Trophoblast cell (in vitro differentiated cells and primary cell): ENCODE results near the gene PDE4D.

Experiments used
- DNase-seq, 2 donors: peaks; one replicate each; pipeline ENCODE4 v3.0.0-alpha.2; 2016
- H2AFZ ChIP-seq: 2 replicates; pipeline ENCODE4 v1.6.1; 2013; ENCODE audit warnings: low read length, moderate library complexity, mild to moderate bottlenecking; ENCODE audit not compliant: insufficient read depth, poor library complexity
- H2AK5ac ChIP-seq: 2 replicates; pipeline ENCODE4 v1.6.1; 2013; ENCODE audit warnings: mild to moderate bottlenecking, low read length
- H2BK120ac ChIP-seq: 2 replicates; pipeline ENCODE4 v1.6.1; 2013; ENCODE audit warnings: low read length, mild to moderate bottlenecking, moderate library complexity; ENCODE audit not compliant: insufficient read depth, poor library complexity
- H2BK12ac ChIP-seq: 2 replicates; pipeline ENCODE4 v1.6.1; 2013; ENCODE audit warnings: mild to moderate bottlenecking, low read length, moderate library complexity
- H2BK5ac ChIP-seq: 2 replicates; pipeline ENCODE4 v1.6.1; 2013; ENCODE audit warnings: low read length, low read depth, moderate library complexity, mild to moderate bottlenecking; ENCODE audit not compliant: poor library complexity
- H3K14ac ChIP-seq: 2 replicates; pipeline ENCODE4 v1.6.1; 2013; ENCODE audit warnings: mild to moderate bottlenecking, low read length
- H3K18ac ChIP-seq: 2 replicates; pipeline ENCODE4 v1.6.1; 2013; ENCODE audit warnings: mild to moderate bottlenecking, low read length
- H3K23ac ChIP-seq: 2 replicates; pipeline ENCODE4 v1.6.1; 2013; ENCODE audit warnings: low read length
- H3K27ac ChIP-seq: 2 replicates; pipeline ENCODE4 v1.5.1; 2013; ENCODE audit warnings: low read depth, mild to moderate bottlenecking, inconsistent platforms, low read length, moderate library complexity
- H3K27me3 ChIP-seq: 2 replicates; pipeline ENCODE4 v1.6.1; 2013; ENCODE audit warnings: inconsistent platforms, mild to moderate bottlenecking, low read length, moderate library complexity; ENCODE audit not compliant: insufficient read depth
- H3K36me3 ChIP-seq, 2 experiments: 1 replicate in 1 of 2; 2 replicates in 1 of 2; pipeline ENCODE4 v1.6.1; 2013; ENCODE audit warnings: low read length in 2 of 2, mild to moderate bottlenecking in 2 of 2, moderate library complexity in 1 of 2; ENCODE audit not compliant: insufficient read depth in 2 of 2, control insufficient read depth in 1 of 2
- H3K4ac ChIP-seq: 2 replicates; pipeline ENCODE4 v1.6.1; 2013; ENCODE audit warnings: low read depth, mild to moderate bottlenecking, low read length, moderate library complexity
- H3K4me1 ChIP-seq, 2 experiments: 1 replicate in 1 of 2; 2 replicates in 1 of 2; pipeline ENCODE4 v1.6.1; 2013; ENCODE audit warnings: low read length in 2 of 2, mild to moderate bottlenecking in 2 of 2, moderate library complexity in 1 of 2; ENCODE audit not compliant: insufficient read depth in 2 of 2, control insufficient read depth in 1 of 2
- H3K4me2 ChIP-seq: 2 replicates; pipeline ENCODE4 v1.6.1; 2013; ENCODE audit warnings: inconsistent platforms, mild to moderate bottlenecking, low read length, moderate library complexity
- H3K4me3 ChIP-seq: 2 replicates; pipeline ENCODE4 v1.5.1; 2013; ENCODE audit warnings: mild to moderate bottlenecking, low read depth, low read length, inconsistent platforms
- H3K79me1 ChIP-seq: one replicate; pipeline ENCODE4 v1.6.1; 2013; ENCODE audit warnings: low read length
- H3K79me2 ChIP-seq: 2 replicates; pipeline ENCODE4 v1.6.1; 2013; ENCODE audit warnings: low read length, mild to moderate bottlenecking; ENCODE audit not compliant: control insufficient read depth, insufficient read depth, poor library complexity
- H3K9ac ChIP-seq: 2 replicates; pipeline ENCODE4 v1.6.1; 2013; ENCODE audit warnings: mild to moderate bottlenecking, low read length
- H3K9me3 ChIP-seq: 2 replicates; pipeline ENCODE4 v1.6.1; 2013; ENCODE audit warnings: low read depth, mild to moderate bottlenecking, control low read depth, inconsistent platforms, low read length; ENCODE audit not compliant: insufficient read depth
- H4K12ac ChIP-seq: 2 replicates; pipeline ENCODE4 v1.6.1; 2013; ENCODE audit warnings: low read depth, mild to moderate bottlenecking, low read length, moderate library complexity
- H4K8ac ChIP-seq: 2 replicates; pipeline ENCODE4 v1.6.1; 2013; ENCODE audit warnings: low read depth, mild to moderate bottlenecking, low read length, moderate library complexity
- H4K91ac ChIP-seq: one replicate; pipeline ENCODE4 v1.6.1; 2013; ENCODE audit warnings: low read depth, mild to moderate bottlenecking, low read length, moderate library complexity
- WGBS: extraction: QIAGEN DNeasy Blood & Tissue Kit; methylation state at CpG from one replicate; pipeline ENCODE4 v1.1.7; 2013; ENCODE audit warnings: missing lambda C conversion rate; ENCODE audit not compliant: insufficient read length, insufficient coverage; ENCODE audit errors: extremely low coverage; 5-methylcytosine and 5-hydroxymethylcytosine counted together

Gene PDE4D

GRCh38 chr5:59019078-59019477 lies 874.4 kb downstream of the PDE4D start:
- no peak overlapping the region for H3K23ac ChIP-seq
- H4K91ac ChIP-seq: no peak overlapping the region
- no peak overlapping the region for H3K18ac ChIP-seq
- no peak overlapping the region for H2BK120ac ChIP-seq
- no peak overlapping the region for H3K4me3 ChIP-seq
- H3K27me3 ChIP-seq: no peaks in the 10 kb centered on the region
- peaks cover 2 to 7% of the 10 kb centered on the region in 2 experiments for H3K4me1 ChIP-seq
- no peak overlapping the region for H4K12ac ChIP-seq
- H4K8ac ChIP-seq: no peak overlapping the region
- H3K79me1 ChIP-seq: peaks cover 2% of the 10 kb centered on the region
- H2BK12ac ChIP-seq: no peak overlapping the region
- H3K9ac ChIP-seq: no peak overlapping the region
- WGBS: 100% methylated on average over 1 of the region's 1 CpG
- DNase-seq: no peak
- H3K79me2 ChIP-seq: peaks cover 1% of the 10 kb centered on the region
- H2BK5ac ChIP-seq: no peak overlapping the region
- no peak overlapping the region for H3K14ac ChIP-seq
- H3K9me3 ChIP-seq: no peaks in the 10 kb centered on the region
- H2AFZ ChIP-seq: no peak overlapping the region
- no peak overlapping the region for H3K27ac ChIP-seq
- no peak overlapping the region for H3K4me2 ChIP-seq
- peaks cover 2% of the 10 kb centered on the region in 2 experiments for H3K36me3 ChIP-seq
- H2AK5ac ChIP-seq: no peak overlapping the region
- no peak overlapping the region for H3K4ac ChIP-seq

- H3K9me3 ChIP-seq: no peaks in the 10 kb centered on the region
- peaks cover 0 to 2% of the 10 kb centered on the region in 2 experiments for H3K36me3 ChIP-seq
- peak overlapping the region; percentile 39 for H2BK5ac ChIP-seq
- peaks cover 2 to 5% of the 10 kb centered on the region in 2 experiments for H3K4me1 ChIP-seq
- no peak overlapping the region for H3K4ac ChIP-seq
- H3K27me3 ChIP-seq: no peaks in the 10 kb centered on the region
- peaks cover 2% of the 10 kb centered on the region for H3K79me1 ChIP-seq
- H3K79me2 ChIP-seq: peaks cover 1% of the 10 kb centered on the region
- H2AFZ ChIP-seq: no peak overlapping the region
- H3K27ac ChIP-seq: no peak overlapping the region
- peak overlapping the region; percentile 41 for H3K18ac ChIP-seq
- H3K14ac ChIP-seq: no peak overlapping the region
- H4K12ac ChIP-seq: no peak overlapping the region
- no peak overlapping the region for H2AK5ac ChIP-seq
- no peak overlapping the region for H3K23ac ChIP-seq
- H2BK12ac ChIP-seq: no peak overlapping the region
- WGBS: no CpG with 5 or more reads among the region's 5 CpGs
- H4K8ac ChIP-seq: no peak overlapping the region
- no peak overlapping the region for H3K4me2 ChIP-seq
- H4K91ac ChIP-seq: no peak overlapping the region
- H3K4me3 ChIP-seq: no peak overlapping the region
- no peak overlapping the region for H2BK120ac ChIP-seq
- no peak overlapping the region for H3K9ac ChIP-seq
- DNase-seq: no peak
Measured at GRCh38 chr5:59016925-59017324, 876.6 kb downstream of the PDE4D start.

- Histone ChIP-seq H4K8ac (no peak overlapping the region), H4K12ac (no peak overlapping the region), H3K79me2 (no peaks in the 10 kb centered on the region), H2BK12ac (no peak overlapping the region), H3K27ac (no peak overlapping the region), H2AFZ (no peak overlapping the region), H3K79me1 (no peaks in the 10 kb centered on the region), H4K91ac (no peak overlapping the region), H2BK120ac (no peak overlapping the region), H3K4me2 (no peak overlapping the region), H2AK5ac (no peak overlapping the region), H3K4me3 (no peak overlapping the region), H3K27me3 (no peaks in the 10 kb centered on the region), H2BK5ac (no peak overlapping the region), H3K23ac (no peak overlapping the region), H3K14ac (no peak overlapping the region), H3K4ac (no peak overlapping the region), H3K9ac (no peak overlapping the region), H3K18ac (no peak overlapping the region), H3K9me3 (no peaks in the 10 kb centered on the region), H3K4me1 (no peaks in the 10 kb centered on the region), H3K36me3 (peaks cover 0 to 3% of the 10 kb centered on the region in 2 experiments)
- DNase-seq: no peak
Measured at GRCh38 chr5:59008816-59009473, 884.6 kb downstream of the PDE4D start.

- Histone ChIP-seq H3K79me2 (no peaks in the 10 kb centered on the region), H4K12ac (no peak overlapping the region), H2BK120ac (no peak overlapping the region), H2BK5ac (no peak overlapping the region), H3K4me1 (peaks cover 0 to 5% of the 10 kb centered on the region in 2 experiments), H3K9me3 (no peaks in the 10 kb centered on the region), H3K4me3 (no peak overlapping the region), H3K79me1 (no peaks in the 10 kb centered on the region), H3K4ac (no peak overlapping the region), H2AK5ac (no peak overlapping the region), H3K23ac (no peak overlapping the region), H3K27ac (no peak overlapping the region), H3K36me3 (peaks cover 0 to 3% of the 10 kb centered on the region in 2 experiments), H4K91ac (no peak overlapping the region), H3K18ac (no peak overlapping the region), H3K4me2 (no peak overlapping the region), H2AFZ (no peak overlapping the region), H3K27me3 (no peaks in the 10 kb centered on the region), H4K8ac (no peak overlapping the region), H3K14ac (no peak overlapping the region), H2BK12ac (no peak overlapping the region), H3K9ac (no peak overlapping the region)
- no CpG with 5 or more reads among the region's 2 CpGs for WGBS
- peak in 1 of 2 donors; percentile 72 for DNase-seq
Measured at GRCh38 chr5:59007460-59008063, 886.0 kb downstream of the PDE4D start.
